Spleen (tissue), 7 donors: ENCODE measurements around the gene MFSD2B.

Experiments used
- POLR2A ChIP-seq, 3 donors: fragments of 450-650 bp; IDR thresholded peaks; one replicate each; pipeline ENCODE4 v1.5.1; 2017; ENCODE audit warnings: antibody characterized with exemption in 3 of 3, mild to moderate bottlenecking in 1 of 3
- POLR2AphosphoS5 ChIP-seq, 3 donors: sonication (generic); formaldehyde crosslinking; IDR thresholded peaks; one replicate each; pipeline ENCODE4 v1.5.1; 2017; ENCODE audit warnings: antibody characterized with exemption in 3 of 3
- TF ChIP-seq, protein P1 (sequence below), 11 experiments: fragments of 200-600 bp in 7 of 11; fragments of 450-650 bp in 4 of 11; sonication (generic) in 4 of 11; IDR thresholded peaks in 8 of 11; conservative IDR thresholded peaks in 3 of 11; 1 replicate in 7 of 11; 2 replicates in 4 of 11; pipeline versions ENCODE4 v1.4.0 to v1.8.0; 2016 to 2021; ENCODE audit warnings: antibody characterized with exemption in 11 of 11, inconsistent platforms in 4 of 11, mild to moderate bottlenecking in 1 of 11
- donor health status: DM: no; HTN: no; CAD: no; lungs with moderate emphysema.
- donor health status: DM: no; HTN: no; CAD: no.
- donor health status: DM: no; HTN: no; CAD: no.

DNA sequence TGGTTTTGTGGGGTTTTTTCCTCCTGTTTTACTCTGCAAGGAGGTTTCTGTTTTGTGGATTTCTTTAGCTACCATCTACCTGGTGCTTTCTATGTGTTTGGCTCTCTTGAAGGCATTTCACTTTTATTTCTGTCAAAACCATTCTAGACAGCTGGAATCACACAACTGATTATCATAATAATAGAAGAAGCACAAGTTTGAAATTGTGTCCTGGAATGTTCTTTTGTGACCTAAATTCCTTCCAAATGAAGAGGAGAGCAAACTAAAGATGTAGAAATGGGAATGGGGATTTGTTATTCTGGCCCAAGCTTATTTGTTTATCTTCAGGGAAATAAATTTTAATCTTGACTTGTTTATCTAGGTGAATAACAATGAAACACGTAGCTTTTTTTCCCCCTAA, 17.0 kb upstream of the MFSD2B start:
- TF ChIP-seq POLR2A (IDR thresholded peaks at IDR 0.05) (no peak), POLR2AphosphoS5 (IDR thresholded peaks at IDR 0.05) (no peak)
- TF ChIP-seq, protein P1, sequence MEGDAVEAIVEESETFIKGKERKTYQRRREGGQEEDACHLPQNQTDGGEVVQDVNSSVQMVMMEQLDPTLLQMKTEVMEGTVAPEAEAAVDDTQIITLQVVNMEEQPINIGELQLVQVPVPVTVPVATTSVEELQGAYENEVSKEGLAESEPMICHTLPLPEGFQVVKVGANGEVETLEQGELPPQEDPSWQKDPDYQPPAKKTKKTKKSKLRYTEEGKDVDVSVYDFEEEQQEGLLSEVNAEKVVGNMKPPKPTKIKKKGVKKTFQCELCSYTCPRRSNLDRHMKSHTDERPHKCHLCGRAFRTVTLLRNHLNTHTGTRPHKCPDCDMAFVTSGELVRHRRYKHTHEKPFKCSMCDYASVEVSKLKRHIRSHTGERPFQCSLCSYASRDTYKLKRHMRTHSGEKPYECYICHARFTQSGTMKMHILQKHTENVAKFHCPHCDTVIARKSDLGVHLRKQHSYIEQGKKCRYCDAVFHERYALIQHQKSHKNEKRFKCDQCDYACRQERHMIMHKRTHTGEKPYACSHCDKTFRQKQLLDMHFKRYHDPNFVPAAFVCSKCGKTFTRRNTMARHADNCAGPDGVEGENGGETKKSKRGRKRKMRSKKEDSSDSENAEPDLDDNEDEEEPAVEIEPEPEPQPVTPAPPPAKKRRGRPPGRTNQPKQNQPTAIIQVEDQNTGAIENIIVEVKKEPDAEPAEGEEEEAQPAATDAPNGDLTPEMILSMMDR (IDR thresholded peaks at IDR 0.05 in 8 of 11, conservative IDR thresholded peaks at IDR 0.05 in 3 of 11) = no peak
